CD1c-positive myeloid dendritic cell (primary cell): ENCODE data around the gene OR9Q2.
"Not testable (repeated sequence)": the region's sequence is repeated elsewhere in the genome, so short reads cannot be mapped to it uniquely, and the experiment has no call there.

Source experiments
- DNase-seq: peaks from one replicate; pipeline ENCODE4 v3.0.0-alpha.2; 2016; ENCODE audit errors: extremely low spot score

OR9Q2 gene, protein sequence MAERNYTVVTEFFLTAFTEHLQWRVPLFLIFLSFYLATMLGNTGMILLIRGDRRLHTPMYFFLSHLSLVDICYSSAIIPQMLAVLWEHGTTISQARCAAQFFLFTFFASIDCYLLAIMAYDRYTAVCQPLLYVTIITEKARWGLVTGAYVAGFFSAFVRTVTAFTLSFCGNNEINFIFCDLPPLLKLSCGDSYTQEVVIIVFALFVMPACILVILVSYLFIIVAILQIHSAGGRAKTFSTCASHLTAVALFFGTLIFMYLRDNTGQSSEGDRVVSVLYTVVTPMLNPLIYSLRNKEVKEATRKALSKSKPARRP

DNA sequence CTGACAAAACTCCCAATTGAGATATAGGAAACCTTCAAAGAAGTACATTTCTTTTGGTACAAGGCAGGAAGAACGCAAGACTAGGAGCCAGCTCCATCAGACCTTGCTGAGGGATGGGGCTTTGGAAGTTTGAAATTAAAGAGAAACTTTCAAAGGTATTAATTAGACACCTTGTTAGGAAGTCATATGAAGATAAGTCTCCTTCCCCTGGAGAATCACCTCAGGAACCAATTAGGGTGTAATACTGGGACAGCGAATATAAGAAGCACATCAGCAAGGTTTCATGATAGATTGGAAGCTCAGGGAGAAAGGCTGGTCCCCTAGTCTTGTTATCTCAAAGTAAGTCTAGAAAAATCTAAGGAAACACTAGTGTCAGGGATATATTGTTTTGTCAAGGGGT, at the start of gene OR9Q2:
Gene OR9Q2 (plus strand): TSS at position 301 of the 400 bp plus-strand sequence. CDS start 1,421 bp downstream, outside the sequence.
- DNase-seq, result no peak

- DNase-seq, result no peak
Observed at GRCh38 chr11:58142761-58143160, 46.1 kb upstream of the OR9Q2 start.

- no peak for DNase-seq
Observed at GRCh38 chr11:58152781-58153180, 36.1 kb upstream of the OR9Q2 start.

DNA sequence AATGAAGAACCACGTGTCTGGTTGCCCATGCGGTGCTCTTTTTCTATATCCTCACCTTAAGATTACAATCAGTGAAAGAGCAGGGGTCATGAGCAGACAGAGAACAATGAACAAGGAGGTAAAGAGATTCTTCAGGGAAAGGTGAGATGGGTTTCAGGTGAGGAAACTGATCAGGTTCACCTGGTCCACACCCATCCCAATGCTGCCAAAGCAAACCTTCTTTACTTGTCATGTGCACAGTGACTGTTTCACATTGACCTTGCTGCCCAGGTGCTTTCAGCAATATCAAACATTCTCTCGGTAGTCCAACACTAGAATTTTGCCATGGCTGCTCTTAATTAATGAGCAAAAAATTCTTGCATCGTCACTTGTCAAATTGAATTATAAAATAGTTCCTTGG, 24.5 kb upstream of the OR9Q2 start:
- DNase-seq, result no peak

DNA sequence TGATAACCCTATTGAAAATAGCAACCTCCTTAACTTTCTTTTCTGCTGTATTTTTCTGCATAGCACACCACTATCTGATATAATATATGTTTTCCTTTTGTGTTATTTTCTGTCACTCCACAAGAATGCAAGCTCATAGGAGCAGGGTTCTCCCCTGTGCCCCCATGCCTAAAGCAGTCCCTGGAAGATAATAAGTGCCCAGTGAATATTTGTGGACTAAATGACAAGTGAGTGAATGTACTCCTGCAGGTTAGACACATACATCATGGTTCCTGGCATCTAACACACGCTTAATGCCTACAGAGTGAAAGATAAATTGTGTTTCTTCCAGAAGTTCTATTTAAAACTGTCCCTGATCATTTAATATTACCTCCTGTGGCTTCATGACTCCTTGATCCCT, 23.9 kb upstream of the OR9Q2 start:
- no peak for DNase-seq

GRCh38 chr11:58165504-58166106, 23.3 kb upstream of the OR9Q2 start:
- DNase-seq, result no peak

DNA sequence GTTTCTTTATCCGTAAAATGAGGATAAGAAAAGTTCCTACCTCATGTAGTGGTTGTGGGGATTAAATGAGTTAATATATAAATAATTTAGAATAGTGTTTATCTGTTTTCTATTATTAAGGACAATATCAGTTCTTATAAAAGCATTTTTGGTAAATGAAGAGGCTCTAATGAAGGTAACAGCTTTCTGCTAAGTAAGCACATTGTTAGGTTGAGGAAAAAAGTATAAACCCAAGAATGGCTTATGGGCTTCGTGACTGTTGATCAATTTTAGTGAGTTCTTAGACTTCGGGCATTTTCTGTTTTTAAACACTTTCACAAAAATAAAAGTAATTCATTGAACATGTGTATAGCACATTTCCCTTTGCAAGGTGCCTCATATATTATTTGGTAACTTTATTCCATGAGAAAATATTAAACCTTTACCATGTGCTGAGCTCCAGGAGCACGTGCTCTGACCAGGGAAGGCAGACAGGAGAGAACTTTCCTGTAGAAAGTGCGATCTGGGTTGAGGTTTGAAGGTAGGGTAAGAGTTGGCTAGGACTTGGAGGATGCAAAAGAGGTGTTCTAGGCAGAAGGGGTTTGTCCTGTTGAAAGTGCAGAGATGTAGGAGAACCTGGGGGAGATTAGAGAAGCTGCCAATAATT, 11.3 kb upstream of the OR9Q2 start:
- DNase-seq, result no peak

- DNase-seq, result no peak
Observed at GRCh38 chr11:58178444-58178843, 10.4 kb upstream of the OR9Q2 start.

GRCh38 chr11:58179648-58180047, 9.2 kb upstream of the OR9Q2 start:
- DNase-seq, result no peak

GRCh38 chr11:58186938-58187337, 1.9 kb upstream of the OR9Q2 start:
- no peak for DNase-seq

- DNase-seq, result no peak
Observed at GRCh38 chr11:58192229-58192628, 3.4 kb downstream of the OR9Q2 start.

DNA sequence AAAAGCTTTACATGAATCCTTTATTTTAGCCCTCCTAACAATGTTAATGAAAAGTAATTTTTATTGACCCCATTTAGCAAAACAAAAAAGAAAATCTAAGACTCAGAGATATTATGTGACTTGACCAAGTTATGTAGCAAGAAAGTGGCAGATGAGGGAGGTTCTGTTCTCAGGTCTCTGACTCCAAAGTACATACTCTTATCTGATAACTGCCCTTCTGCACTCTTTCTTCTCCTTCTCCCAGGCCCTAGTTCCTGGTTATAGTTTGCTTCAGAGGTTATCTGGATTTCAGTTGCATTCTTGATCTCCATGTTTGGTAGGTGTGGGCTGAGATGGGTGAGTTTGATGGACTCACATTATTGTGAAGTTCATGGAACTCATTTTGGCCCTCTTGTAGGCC, 4.5 kb downstream of the OR9Q2 start:
- DNase-seq, result no peak

GRCh38 chr11:58195939-58196338, 7.1 kb downstream of the OR9Q2 start:
- no peak for DNase-seq

- no peak for DNase-seq
Observed at GRCh38 chr11:58199271-58199670, 10.4 kb downstream of the OR9Q2 start.

GRCh38 chr11:58204042-58204441, 15.2 kb downstream of the OR9Q2 start, which contains the start of gene OR1S2:
Gene OR1S2 (minus strand): TSS chr11:58204142. CDS start chr11:58204142, 0 bp downstream.
- no peak for DNase-seq

DNA sequence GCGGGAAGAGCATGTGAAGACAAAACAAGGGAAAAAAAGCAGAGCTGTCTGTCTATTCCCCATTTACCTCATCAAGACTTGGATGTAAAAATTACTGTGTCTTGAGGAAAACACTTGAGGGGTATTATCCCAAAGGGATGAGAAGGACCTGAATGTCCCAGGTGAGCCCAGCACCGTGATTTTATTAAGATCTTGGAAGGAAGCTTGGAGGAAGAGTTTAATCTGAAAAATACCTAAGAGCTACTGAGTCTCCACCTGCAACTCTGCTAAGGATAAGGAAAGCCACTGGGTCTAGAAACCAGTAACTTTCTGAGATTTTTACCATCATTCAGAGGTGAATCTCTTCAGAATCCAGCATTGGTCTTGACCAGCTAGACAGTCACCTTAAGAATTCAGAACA, 23.6 kb downstream of the OR9Q2 start, which contains the start of gene OR1S1:
Gene OR1S1 (plus strand): TSS at position 301 of the 400 bp plus-strand sequence.
- DNase-seq, result not testable (repeated sequence)

DNA sequence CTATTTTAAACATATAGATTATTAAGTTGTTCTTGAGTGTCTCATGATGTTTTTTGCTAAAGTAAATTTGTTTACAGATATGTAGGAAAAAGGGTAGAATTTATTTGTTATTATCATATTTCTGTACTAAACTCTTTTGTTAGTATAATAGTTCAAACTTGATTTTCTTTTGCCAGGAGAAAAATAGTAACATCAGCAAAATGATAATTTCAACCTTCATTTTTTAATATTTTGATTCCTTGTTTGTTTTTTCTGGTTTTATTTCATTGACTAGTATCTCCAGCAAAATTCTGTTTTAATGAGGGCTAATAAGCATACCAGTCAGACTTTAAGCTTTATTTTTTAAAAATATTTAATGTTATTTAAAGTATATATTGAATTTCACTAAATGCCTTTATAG, 27.6 kb downstream of the OR9Q2 start:
- no peak for DNase-seq

- DNase-seq, result no peak
Observed at GRCh38 chr11:58222721-58223120, 33.9 kb downstream of the OR9Q2 start.

- no peak for DNase-seq
Observed at GRCh38 chr11:58227956-58228615, 39.2 kb downstream of the OR9Q2 start.
